ENCODE data around the gene ZNF750. TPM values are rescaled to one million over a fixed set of nuclear protein-coding genes. Genes with fewer than 3 reads are reported as not detected.

ZNF750 gene
- total and polyA plus RNA-seq, 2 experiments from 2014 or later, result 0.13 to 0.17 TPM

DNA sequence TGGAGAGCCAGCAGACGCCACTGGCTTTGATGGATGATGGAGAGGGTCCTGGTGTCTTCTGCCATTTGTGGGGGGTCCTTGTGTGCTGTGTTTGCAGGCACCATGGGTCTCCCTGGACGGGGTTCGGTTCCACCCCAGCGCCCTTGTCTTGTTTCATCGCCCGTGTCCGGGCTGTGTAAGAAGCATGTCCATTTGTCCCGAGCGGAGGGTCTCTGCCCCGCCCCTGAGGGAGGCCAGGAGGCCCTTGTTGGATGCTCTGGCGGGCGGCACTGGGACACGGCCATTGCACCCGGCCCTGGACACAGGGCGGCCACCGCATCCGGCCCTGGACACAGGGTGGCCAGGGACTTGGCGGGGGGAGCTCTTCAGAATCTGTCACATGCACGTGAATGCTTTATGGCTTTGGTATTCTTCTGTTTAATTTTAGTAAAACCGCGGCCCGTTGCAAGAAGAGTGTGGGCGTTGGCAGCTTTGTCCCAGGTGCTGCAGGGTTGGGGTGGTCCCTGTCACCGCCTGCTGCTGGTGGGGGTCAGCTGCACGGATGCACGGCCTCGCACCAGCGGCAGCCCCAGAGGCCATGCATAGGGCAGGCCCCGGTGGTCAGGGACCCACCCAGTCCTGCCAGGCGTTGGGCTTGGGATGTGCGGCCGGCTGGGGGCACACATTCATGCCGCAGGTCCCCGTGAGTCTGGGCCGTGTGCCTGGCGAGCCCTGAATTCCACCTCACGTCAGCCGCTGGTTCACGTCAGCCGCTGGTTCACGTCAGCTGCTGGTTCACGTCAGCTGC is 21.0 kb upstream of the ZNF750 start (continued):
- TF ChIP-seq, protein P1, sequence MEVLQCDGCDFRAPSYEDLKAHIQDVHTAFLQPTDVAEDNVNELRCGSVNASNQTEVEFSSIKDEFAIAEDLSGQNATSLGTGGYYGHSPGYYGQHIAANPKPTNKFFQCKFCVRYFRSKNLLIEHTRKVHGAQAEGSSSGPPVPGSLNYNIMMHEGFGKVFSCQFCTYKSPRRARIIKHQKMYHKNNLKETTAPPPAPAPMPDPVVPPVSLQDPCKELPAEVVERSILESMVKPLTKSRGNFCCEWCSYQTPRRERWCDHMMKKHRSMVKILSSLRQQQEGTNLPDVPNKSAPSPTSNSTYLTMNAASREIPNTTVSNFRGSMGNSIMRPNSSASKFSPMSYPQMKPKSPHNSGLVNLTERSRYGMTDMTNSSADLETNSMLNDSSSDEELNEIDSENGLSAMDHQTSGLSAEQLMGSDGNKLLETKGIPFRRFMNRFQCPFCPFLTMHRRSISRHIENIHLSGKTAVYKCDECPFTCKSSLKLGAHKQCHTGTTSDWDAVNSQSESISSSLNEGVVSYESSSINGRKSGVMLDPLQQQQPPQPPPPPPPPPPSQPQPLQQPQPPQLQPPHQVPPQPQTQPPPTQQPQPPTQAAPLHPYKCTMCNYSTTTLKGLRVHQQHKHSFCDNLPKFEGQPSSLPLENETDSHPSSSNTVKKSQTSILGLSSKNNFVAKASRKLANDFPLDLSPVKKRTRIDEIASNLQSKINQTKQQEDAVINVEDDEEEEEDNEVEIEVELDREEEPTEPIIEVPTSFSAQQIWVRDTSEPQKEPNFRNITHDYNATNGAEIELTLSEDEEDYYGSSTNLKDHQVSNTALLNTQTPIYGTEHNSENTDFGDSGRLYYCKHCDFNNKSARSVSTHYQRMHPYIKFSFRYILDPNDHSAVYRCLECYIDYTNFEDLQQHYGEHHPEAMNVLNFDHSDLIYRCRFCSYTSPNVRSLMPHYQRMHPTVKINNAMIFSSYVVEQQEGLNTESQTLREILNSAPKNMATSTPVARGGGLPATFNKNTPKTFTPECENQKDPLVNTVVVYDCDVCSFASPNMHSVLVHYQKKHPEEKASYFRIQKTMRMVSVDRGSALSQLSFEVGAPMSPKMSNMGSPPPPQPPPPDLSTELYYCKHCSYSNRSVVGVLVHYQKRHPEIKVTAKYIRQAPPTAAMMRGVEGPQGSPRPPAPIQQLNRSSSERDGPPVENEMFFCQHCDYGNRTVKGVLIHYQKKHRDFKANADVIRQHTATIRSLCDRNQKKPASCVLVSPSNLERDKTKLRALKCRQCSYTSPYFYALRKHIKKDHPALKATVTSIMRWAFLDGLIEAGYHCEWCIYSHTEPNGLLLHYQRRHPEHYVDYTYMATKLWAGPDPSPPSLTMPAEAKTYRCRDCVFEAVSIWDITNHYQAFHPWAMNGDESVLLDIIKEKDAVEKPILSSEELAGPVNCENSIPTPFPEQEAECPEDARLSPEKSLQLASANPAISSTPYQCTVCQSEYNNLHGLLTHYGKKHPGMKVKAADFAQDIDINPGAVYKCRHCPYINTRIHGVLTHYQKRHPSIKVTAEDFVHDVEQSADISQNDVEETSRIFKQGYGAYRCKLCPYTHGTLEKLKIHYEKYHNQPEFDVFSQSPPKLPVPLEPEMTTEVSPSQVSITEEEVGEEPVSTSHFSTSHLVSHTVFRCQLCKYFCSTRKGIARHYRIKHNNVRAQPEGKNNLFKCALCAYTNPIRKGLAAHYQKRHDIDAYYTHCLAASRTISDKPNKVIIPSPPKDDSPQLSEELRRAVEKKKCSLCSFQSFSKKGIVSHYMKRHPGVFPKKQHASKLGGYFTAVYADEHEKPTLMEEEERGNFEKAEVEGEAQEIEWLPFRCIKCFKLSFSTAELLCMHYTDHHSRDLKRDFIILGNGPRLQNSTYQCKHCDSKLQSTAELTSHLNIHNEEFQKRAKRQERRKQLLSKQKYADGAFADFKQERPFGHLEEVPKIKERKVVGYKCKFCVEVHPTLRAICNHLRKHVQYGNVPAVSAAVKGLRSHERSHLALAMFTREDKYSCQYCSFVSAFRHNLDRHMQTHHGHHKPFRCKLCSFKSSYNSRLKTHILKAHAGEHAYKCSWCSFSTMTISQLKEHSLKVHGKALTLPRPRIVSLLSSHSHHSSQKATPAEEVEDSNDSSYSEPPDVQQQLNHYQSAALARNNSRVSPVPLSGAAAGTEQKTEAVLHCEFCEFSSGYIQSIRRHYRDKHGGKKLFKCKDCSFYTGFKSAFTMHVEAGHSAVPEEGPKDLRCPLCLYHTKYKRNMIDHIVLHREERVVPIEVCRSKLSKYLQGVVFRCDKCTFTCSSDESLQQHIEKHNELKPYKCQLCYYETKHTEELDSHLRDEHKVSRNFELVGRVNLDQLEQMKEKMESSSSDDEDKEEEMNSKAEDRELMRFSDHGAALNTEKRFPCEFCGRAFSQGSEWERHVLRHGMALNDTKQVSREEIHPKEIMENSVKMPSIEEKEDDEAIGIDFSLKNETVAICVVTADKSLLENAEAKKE (CRISPR knock-in tag; IDR thresholded peaks at IDR 0.05), result no peak
- no peak for TF ChIP-seq CREB1 (CRISPR knock-in tag; IDR thresholded peaks at IDR 0.05; ENCODE audit: low read depth)
- TF ChIP-seq, protein P2, sequence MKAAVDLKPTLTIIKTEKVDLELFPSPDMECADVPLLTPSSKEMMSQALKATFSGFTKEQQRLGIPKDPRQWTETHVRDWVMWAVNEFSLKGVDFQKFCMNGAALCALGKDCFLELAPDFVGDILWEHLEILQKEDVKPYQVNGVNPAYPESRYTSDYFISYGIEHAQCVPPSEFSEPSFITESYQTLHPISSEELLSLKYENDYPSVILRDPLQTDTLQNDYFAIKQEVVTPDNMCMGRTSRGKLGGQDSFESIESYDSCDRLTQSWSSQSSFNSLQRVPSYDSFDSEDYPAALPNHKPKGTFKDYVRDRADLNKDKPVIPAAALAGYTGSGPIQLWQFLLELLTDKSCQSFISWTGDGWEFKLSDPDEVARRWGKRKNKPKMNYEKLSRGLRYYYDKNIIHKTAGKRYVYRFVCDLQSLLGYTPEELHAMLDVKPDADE (IDR thresholded peaks at IDR 0.05), result no peak

- H3K27me3 ChIP-seq (ENCODE audit: insufficient read depth), result no peaks in the 10 kb centered on the region
- H3K27ac ChIP-seq (ENCODE audit: low read depth), result 0 out of 2 replicates have a peak overlapping the region, but pooled peaks have one; percentile 39
- Mint-ChIP-seq H3K9me3 (no peaks in the 10 kb centered on the region), H3K27me3 (ENCODE audit: insufficient read depth, low read depth, poor library complexity) (peaks cover 5% of the 10 kb centered on the region), H3K4me3 (no peak overlapping the region), H3K36me3 (ENCODE audit: low read depth) (peaks cover 14% of the 10 kb centered on the region), H3K4me1 (peaks cover 30% of the 10 kb centered on the region), H3K27ac (peak overlapping the region; percentile 61)
- no peak overlapping the region for H3K4me2 ChIP-seq
- H3K79me2 ChIP-seq (replicated peaks; ENCODE audit: insufficient read depth), result peaks cover 52% of the 10 kb centered on the region
- H2AFZ ChIP-seq, result no peak overlapping the region
- H3K9me2 ChIP-seq (ENCODE audit: insufficient read depth), result no peaks in the 10 kb centered on the region
- no peak overlapping the region for H3K4me3 ChIP-seq
- no peaks in the 10 kb centered on the region for H3K4me1 ChIP-seq (ENCODE audit: insufficient read depth)
- no peaks in the 10 kb centered on the region for H3F3A ChIP-seq (replicated peaks; ENCODE audit: low read depth)
- H3K36me3 ChIP-seq (ENCODE audit: insufficient read depth), result peaks cover 13% of the 10 kb centered on the region; the same call in 1 of the 2 replicates
- no peaks in the 10 kb centered on the region; the same call in 1 of the 2 replicates for H4K20me1 ChIP-seq (replicated peaks; ENCODE audit: insufficient read depth)
- DNase-seq (ENCODE audit: low spot score) (no peak), ATAC-seq (no peak; the same call in 2 of the 3 replicates)
- TF ChIP-seq ZNF331 (CRISPR knock-in tag; IDR thresholded peaks at IDR 0.05; ENCODE audit: low read depth) (no peak), EZH2phosphoT487 (IDR thresholded peaks at IDR 0.05; ENCODE audit: unreplicated experiment) (no peak), STAT1 (IDR thresholded peaks at IDR 0.05; ENCODE audit: unreplicated experiment) (no peak), CTCF (conservative IDR thresholded peaks at IDR 0.05; ENCODE audit: low read depth in 2 of 2) (no peak), NANOG (IDR thresholded peaks at IDR 0.05; ENCODE audit: borderline replicate concordance) (no peak)
- TF ChIP-seq, protein P2 (IDR thresholded peaks at IDR 0.05), result no peak
Observed at GRCh38 chr17:82859431-82860403, 19.9 kb upstream of the ZNF750 start.

Data from GM23338 (cell line).